Neural cell (in vitro differentiated cells): ENCODE data around the gene DLX6. TPM values are rescaled to one million over a fixed set of nuclear protein-coding genes. Genes with fewer than 3 reads are reported as not detected.
A peak's percentile ranks its signal among the peaks of the same experiment; 100 is the strongest.

Experiments
- H2AFZ ChIP-seq: fragments of 200-600, 300-800 bp; sonication (generic), shearing (Covaris generic); 2 replicates; pipeline ENCODE4 v1.6.0; 2014; ENCODE audit warnings: low read depth, mild to moderate bottlenecking, antibody characterized with exemption, low read length, moderate library complexity
- H3F3A ChIP-seq: fragments of 200-600 bp; shearing (Covaris generic); 2 replicates; pipeline ENCODE4 v1.6.1; 2016; ENCODE audit warnings: mild to moderate bottlenecking, moderate library complexity, mixed read lengths, antibody characterized with exemption, low read length; ENCODE audit not compliant: insufficient read depth, poor library complexity, severe bottlenecking
- H3K27ac ChIP-seq: fragments of 200-600, 300-800 bp; sonication (generic), shearing (Covaris generic); 2 replicates; pipeline ENCODE4 v1.5.1; 2014; ENCODE audit warnings: mild to moderate bottlenecking, low read length, moderate library complexity
- H3K27me3 ChIP-seq: fragments of 300-800, 200-600 bp; sonication (generic), shearing (Covaris generic); 2 replicates; pipeline ENCODE4 v1.6.0; 2014; ENCODE audit warnings: mild to moderate bottlenecking, low read depth, low read length, moderate library complexity; ENCODE audit not compliant: insufficient read depth
- H3K36me3 ChIP-seq: fragments of 300-800, 200-600 bp; sonication (generic), shearing (Covaris generic); 2 replicates; pipeline ENCODE4 v1.5.1; 2014; ENCODE audit warnings: mild to moderate bottlenecking, antibody characterized with exemption, low read length, moderate library complexity; ENCODE audit not compliant: insufficient read depth
- H3K4me2 ChIP-seq: fragments of 300-800, 200-600 bp; sonication (generic), shearing (Covaris generic); 2 replicates; pipeline ENCODE4 v1.6.0; 2014; ENCODE audit warnings: mild to moderate bottlenecking, low read length
- H3K4me3 ChIP-seq: fragments of 300-800, 200-600 bp; sonication (generic), shearing (Covaris generic); 2 replicates; pipeline ENCODE4 v1.5.1; 2014; ENCODE audit warnings: mild to moderate bottlenecking, low read length, moderate library complexity
- H3K79me2 ChIP-seq: fragments of 200-600 bp; shearing (Covaris generic); replicated peaks from 2 replicates; pipeline ENCODE4 v1.6.0; 2014; ENCODE audit warnings: mild to moderate bottlenecking, low read length, moderate library complexity; ENCODE audit not compliant: insufficient read depth
- H3K9ac ChIP-seq: fragments of 300-800, 200-600 bp; sonication (generic), shearing (Covaris generic); 2 replicates; pipeline ENCODE4 v1.6.1; 2016; ENCODE audit warnings: mild to moderate bottlenecking, low read length, mixed read lengths
- H3K9me2 ChIP-seq: fragments of 200-600 bp; shearing (Covaris generic); 2 replicates; pipeline ENCODE4 v1.6.1; 2016; ENCODE audit warnings: mild to moderate bottlenecking, low read length, mixed read lengths; ENCODE audit not compliant: insufficient read depth
- H3K9me3 ChIP-seq: fragments of 200-600, 300-800 bp; sonication (generic), shearing (Covaris generic); 2 replicates; pipeline ENCODE4 v1.6.1; 2016; ENCODE audit warnings: mild to moderate bottlenecking, mixed run types, low read length, moderate library complexity, mixed read lengths
- H4K20me1 ChIP-seq: fragments of 200-600 bp; shearing (Covaris generic); 2 replicates; pipeline ENCODE4 v1.6.1; 2016; ENCODE audit warnings: mild to moderate bottlenecking, mixed run types; ENCODE audit not compliant: insufficient read depth
- EP300 ChIP-seq: fragments of 450-650 bp; conservative IDR thresholded peaks from 2 replicates; pipeline ENCODE4 v1.6.1; 2014; ENCODE audit warnings: antibody characterized with exemption, mild to moderate bottlenecking, moderate library complexity; ENCODE audit not compliant: poor library complexity, severe bottlenecking
- EZH2 ChIP-seq: fragments of 200-600, 300-800 bp; shearing (Covaris generic), sonication (generic); IDR thresholded peaks from 2 replicates; pipeline ENCODE4 v1.6.1; 2014; ENCODE audit warnings: antibody characterized with exemption, low read length, borderline replicate concordance, mild to moderate bottlenecking; ENCODE audit not compliant: insufficient read depth, poor library complexity, severe bottlenecking
- RAD21 ChIP-seq: fragments of 450-650 bp; conservative IDR thresholded peaks from 2 replicates; pipeline ENCODE4 v1.6.1; 2014; ENCODE audit warnings: antibody characterized with exemption, mild to moderate bottlenecking, moderate library complexity
- TAF1 ChIP-seq: IDR thresholded peaks from 2 replicates; pipeline ENCODE4 v1.6.1; 2012; ENCODE audit warnings: low read depth
- polyA plus RNA-seq: library from polyadenylated mRNA; depleted of rRNA; stranded (reverse); fragments of >200 nt; gene quantifications from 2 replicates; pipeline ENCODE4 v1.2.3, GENCODE V29; 2014
- TF ChIP-seq, protein P1 (sequence below): IDR thresholded peaks from 2 replicates; pipeline ENCODE4 v1.6.1; 2012; ENCODE audit warnings: borderline replicate concordance

DLX6 gene
- polyA plus RNA-seq, 1 donor from 2014 or later = 58.8 TPM

- peak overlapping the region; percentile 89 for H3K4me2 ChIP-seq
- peaks cover 10% of the 10 kb centered on the region for H3K27me3 ChIP-seq
- H4K20me1 ChIP-seq = peaks cover 8% of the 10 kb centered on the region
- no peaks in the 10 kb centered on the region for H3K9me3 ChIP-seq
- H3K9ac ChIP-seq = peak overlapping the region; percentile 99
- TF ChIP-seq RAD21 (no peak), EZH2 (no peak), EP300 (no peak)
- TF ChIP-seq, protein P1, sequence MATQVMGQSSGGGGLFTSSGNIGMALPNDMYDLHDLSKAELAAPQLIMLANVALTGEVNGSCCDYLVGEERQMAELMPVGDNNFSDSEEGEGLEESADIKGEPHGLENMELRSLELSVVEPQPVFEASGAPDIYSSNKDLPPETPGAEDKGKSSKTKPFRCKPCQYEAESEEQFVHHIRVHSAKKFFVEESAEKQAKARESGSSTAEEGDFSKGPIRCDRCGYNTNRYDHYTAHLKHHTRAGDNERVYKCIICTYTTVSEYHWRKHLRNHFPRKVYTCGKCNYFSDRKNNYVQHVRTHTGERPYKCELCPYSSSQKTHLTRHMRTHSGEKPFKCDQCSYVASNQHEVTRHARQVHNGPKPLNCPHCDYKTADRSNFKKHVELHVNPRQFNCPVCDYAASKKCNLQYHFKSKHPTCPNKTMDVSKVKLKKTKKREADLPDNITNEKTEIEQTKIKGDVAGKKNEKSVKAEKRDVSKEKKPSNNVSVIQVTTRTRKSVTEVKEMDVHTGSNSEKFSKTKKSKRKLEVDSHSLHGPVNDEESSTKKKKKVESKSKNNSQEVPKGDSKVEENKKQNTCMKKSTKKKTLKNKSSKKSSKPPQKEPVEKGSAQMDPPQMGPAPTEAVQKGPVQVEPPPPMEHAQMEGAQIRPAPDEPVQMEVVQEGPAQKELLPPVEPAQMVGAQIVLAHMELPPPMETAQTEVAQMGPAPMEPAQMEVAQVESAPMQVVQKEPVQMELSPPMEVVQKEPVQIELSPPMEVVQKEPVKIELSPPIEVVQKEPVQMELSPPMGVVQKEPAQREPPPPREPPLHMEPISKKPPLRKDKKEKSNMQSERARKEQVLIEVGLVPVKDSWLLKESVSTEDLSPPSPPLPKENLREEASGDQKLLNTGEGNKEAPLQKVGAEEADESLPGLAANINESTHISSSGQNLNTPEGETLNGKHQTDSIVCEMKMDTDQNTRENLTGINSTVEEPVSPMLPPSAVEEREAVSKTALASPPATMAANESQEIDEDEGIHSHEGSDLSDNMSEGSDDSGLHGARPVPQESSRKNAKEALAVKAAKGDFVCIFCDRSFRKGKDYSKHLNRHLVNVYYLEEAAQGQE = peak; percentile 15
- peaks cover 8% of the 10 kb centered on the region for H3F3A ChIP-seq
- H3K9me2 ChIP-seq = no peaks in the 10 kb centered on the region
- H3K4me3 ChIP-seq = peak overlapping the region; percentile 87
- peak overlapping the region; percentile 100 for H3K27ac ChIP-seq
- H3K36me3 ChIP-seq = no peaks in the 10 kb centered on the region
- peaks cover 87% of the 10 kb centered on the region for H3K79me2 ChIP-seq
- no peak overlapping the region for H2AFZ ChIP-seq
Observed at GRCh38 chr7:97003262-97004246, 1.8 kb upstream of the DLX6 start.

- Histone ChIP-seq H2AFZ (no peak overlapping the region), H3K36me3 (no peaks in the 10 kb centered on the region), H3K79me2 (peaks cover 87% of the 10 kb centered on the region), H3K9me2 (no peaks in the 10 kb centered on the region), H3K27me3 (peaks cover 16% of the 10 kb centered on the region), H3K27ac (peak overlapping the region; percentile 100), H3K4me3 (peak overlapping the region; percentile 87), H4K20me1 (peaks cover 8% of the 10 kb centered on the region), H3F3A (peaks cover 14% of the 10 kb centered on the region), H3K9ac (peak overlapping the region; percentile 99), H3K9me3 (no peaks in the 10 kb centered on the region), H3K4me2 (peak overlapping the region; percentile 89)
- TF ChIP-seq EP300 = no peak
- TF ChIP-seq, protein P1 = no peak
- no peak for TF ChIP-seq RAD21
- peak; percentile 1 for TF ChIP-seq TAF1
Observed at GRCh38 chr7:97004247-97005182, 838 bp upstream of the DLX6 start.
